Naive B cell (primary cell): ENCODE results near the gene RIMS3. TPM values are rescaled to one million over a fixed set of nuclear protein-coding genes. Genes with fewer than 3 reads are reported as not detected.
"Not testable (repeated sequence)": the region's sequence is repeated elsewhere in the genome, so short reads cannot be mapped to it uniquely, and the experiment has no call there.

Experiments used
- ATAC-seq, 2 donors: fragments of 150-1000 bp; cut with Tn5 transposase; 2 replicates each; pipeline ENCODE4 v1.10.0; 2021; ENCODE audit warnings: low read depth in 2 of 2, mild to moderate bottlenecking in 2 of 2, moderate library complexity in 2 of 2
- DNase-seq: peaks from one replicate; pipeline ENCODE4 v3.0.0; 2022
- H3K27ac Mint-ChIP-seq, 6 donors: one replicate each; pipeline ENCODE4 v1.8.0; 2020 to 2022; ENCODE audit warnings: mild to moderate bottlenecking in 6 of 6, mixed read lengths in 6 of 6, moderate library complexity in 5 of 6, inconsistent platforms in 2 of 6
- H3K27me3 Mint-ChIP-seq, 3 donors: one replicate each; pipeline ENCODE4 v1.8.0; 2021 to 2022; ENCODE audit warnings: mixed read lengths in 3 of 3, mild to moderate bottlenecking in 1 of 3
- H3K36me3 Mint-ChIP-seq, 2 donors: one replicate each; pipeline ENCODE4 v1.8.0; 2020 to 2022; ENCODE audit warnings: mixed read lengths in 2 of 2, inconsistent platforms in 1 of 2, mild to moderate bottlenecking in 1 of 2
- H3K4me1 Mint-ChIP-seq, 3 donors: one replicate each; pipeline ENCODE4 v1.8.0; 2020 to 2022; ENCODE audit warnings: mixed read lengths in 3 of 3, inconsistent platforms in 1 of 3, mild to moderate bottlenecking in 1 of 3, moderate library complexity in 1 of 3
- H3K4me3 Mint-ChIP-seq, 8 donors: one replicate each; pipeline ENCODE4 v1.8.0; 2020 to 2022; ENCODE audit warnings: mild to moderate bottlenecking in 8 of 8, mixed read lengths in 8 of 8, moderate library complexity in 8 of 8, inconsistent platforms in 2 of 8
- H3K9me3 Mint-ChIP-seq, 7 donors: one replicate each; pipeline ENCODE4 v1.8.0; 2020 to 2022; ENCODE audit warnings: mixed read lengths in 7 of 7, mild to moderate bottlenecking in 5 of 7, inconsistent platforms in 2 of 7, moderate library complexity in 1 of 7
- polyA plus RNA-seq, 6 donors: library from polyadenylated mRNA; unstranded; fragments of 300-500 nt; fragmentation: Illumina TruSeq; gene quantifications; one replicate each; pipeline ENCODE4 v1.2.3, GENCODE V29; 2021; ENCODE audit warnings: low read depth in 6 of 6

The RIMS3 gene
- polyA plus RNA-seq, 6 donors from 2014 or later: 0.93 to 2.9 (median 1.8) TPM

- not testable (repeated sequence) for H3K36me3 Mint-ChIP-seq, ATAC-seq, H3K27me3 Mint-ChIP-seq, DNase-seq, H3K9me3 Mint-ChIP-seq
- H3K27ac Mint-ChIP-seq: peak overlapping the region in 2 of 6 donors; percentile 15 to 46
- H3K4me1 Mint-ChIP-seq: peaks cover 37 to 61% (median 58%) of the 10 kb centered on the region in 3 donors
- H3K4me3 Mint-ChIP-seq: peak overlapping the region in 1 of 8 donors; percentile 20
Measured at GRCh38 chr1:40702810-40703209, 37.3 kb upstream of the RIMS3 start.

- H3K4me3 Mint-ChIP-seq: peak overlapping the region in 2 of 8 donors; percentile 9 to 51
Measured at GRCh38 chr1:40701684-40702083, 36.2 kb upstream of the RIMS3 start.

DNA sequence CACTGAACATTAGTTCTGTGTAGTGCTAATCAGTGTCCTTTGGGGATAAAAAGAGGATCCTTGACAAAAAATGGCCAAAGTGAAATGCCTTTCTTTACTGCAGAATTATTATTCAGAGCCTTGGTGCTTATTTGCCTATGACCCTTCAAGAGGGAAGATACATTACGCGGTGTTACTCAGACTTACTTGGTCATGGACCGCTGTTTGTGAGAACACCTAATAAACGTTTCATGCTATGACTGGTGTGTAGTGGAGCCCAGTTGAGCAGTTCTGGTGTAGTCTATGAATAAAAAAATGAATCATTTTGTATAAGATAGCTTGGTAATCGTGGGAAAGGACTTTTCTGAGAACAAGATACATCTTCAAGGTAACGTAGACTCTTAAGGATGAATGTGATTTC is 34.3 kb upstream of the RIMS3 start:
- Mint-ChIP-seq H3K27me3 (no peaks in the 10 kb centered on the region), H3K9me3 (no peaks in the 10 kb centered on the region), H3K4me1 (peaks cover 43 to 81% (median 57%) of the 10 kb centered on the region in 3 donors), H3K27ac (peak overlapping the region in 1 of 6 donors; percentile 84), H3K36me3 (no peaks in the 10 kb centered on the region), H3K4me3 (peak overlapping the region in 2 of 8 donors; percentile 1 to 48)
- DNase-seq (no peak), ATAC-seq (peak; percentile 52 to 84)

More at GRCh38 chr1:40701684-40702083, 36.2 kb upstream of the RIMS3 start:
- Mint-ChIP-seq H3K36me3 (no peaks in the 10 kb centered on the region), H3K4me1 (peaks cover 48 to 67% (median 64%) of the 10 kb centered on the region in 3 donors), H3K27ac (peak overlapping the region in 1 of 6 donors; percentile 46), H3K27me3 (no peaks in the 10 kb centered on the region), H3K9me3 (no peaks in the 10 kb centered on the region)
- no peak for ATAC-seq
- DNase-seq: no peak

DNA sequence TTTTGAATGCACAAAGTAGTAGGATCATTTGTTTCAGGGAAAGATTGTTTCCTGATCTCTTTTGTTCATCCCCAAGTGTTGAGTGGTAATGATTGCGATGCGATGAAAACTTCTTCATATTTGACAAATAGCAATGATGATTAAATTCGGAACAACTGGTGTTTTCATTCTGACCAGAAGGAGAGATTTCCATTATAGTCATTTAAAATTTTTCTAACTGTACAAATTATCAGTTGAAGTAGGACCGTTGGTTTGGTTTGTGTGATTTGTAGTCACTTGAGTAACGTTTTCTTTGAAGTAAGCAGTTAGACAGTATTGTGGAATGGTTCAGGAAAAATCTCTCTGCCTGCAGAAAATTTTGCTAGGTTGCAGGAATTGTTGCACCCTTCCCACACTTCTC is 32.0 kb upstream of the RIMS3 start:
- H3K9me3 Mint-ChIP-seq: no peaks in the 10 kb centered on the region
- ATAC-seq: no peak
- peak overlapping the region in 1 of 6 donors; percentile 40 for H3K27ac Mint-ChIP-seq
- no peaks in the 10 kb centered on the region for H3K27me3 Mint-ChIP-seq
- peaks cover 51 to 84% (median 66%) of the 10 kb centered on the region in 3 donors for H3K4me1 Mint-ChIP-seq
- no peak overlapping the region for H3K4me3 Mint-ChIP-seq
- no peak for DNase-seq
- no peaks in the 10 kb centered on the region for H3K36me3 Mint-ChIP-seq

- Mint-ChIP-seq H3K4me1 (peaks cover 56 to 81% (median 67%) of the 10 kb centered on the region in 3 donors), H3K27me3 (no peaks in the 10 kb centered on the region), H3K27ac (peak overlapping the region in 1 of 6 donors; percentile 32), H3K9me3 (peaks cover 0 to 1% (median 0%) of the 10 kb centered on the region in 7 donors), H3K4me3 (no peak overlapping the region), H3K36me3 (no peaks in the 10 kb centered on the region)
- ATAC-seq: no peak
- no peak for DNase-seq
Measured at GRCh38 chr1:40696294-40696693, 30.8 kb upstream of the RIMS3 start.

DNA sequence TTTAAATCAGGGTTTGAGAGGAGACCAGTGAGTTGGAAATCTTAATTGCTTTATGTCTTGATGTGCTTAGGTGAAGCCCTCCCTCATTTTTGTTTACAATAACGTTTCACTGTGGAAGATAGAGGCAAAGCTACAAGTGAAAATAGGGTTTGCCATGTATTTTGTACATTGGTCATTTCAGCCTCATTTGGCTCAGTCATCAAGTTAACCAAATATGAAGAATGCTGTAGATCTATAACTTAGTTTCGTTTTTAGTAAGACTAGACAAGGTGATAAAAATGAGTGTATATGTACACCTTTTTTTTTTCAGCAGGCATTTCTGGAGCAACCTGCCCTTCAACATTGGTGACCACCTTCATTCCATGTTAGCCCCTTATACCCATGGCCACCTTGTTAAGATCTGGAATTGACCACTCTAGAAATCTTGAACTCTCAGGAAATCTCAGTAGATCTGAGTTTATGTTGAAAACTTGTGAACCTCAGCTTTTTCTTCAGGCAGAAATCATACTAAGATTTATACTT is 28.9 kb upstream of the RIMS3 start:
- Mint-ChIP-seq H3K4me3 (peak overlapping the region in 3 of 8 donors; percentile 20 to 96 (median 31)), H3K4me1 (peaks cover 62 to 88% (median 73%) of the 10 kb centered on the region in 3 donors), H3K36me3 (no peaks in the 10 kb centered on the region), H3K27ac (peak overlapping the region in 5 of 6 donors; percentile 4 to 100 (median 26)), H3K27me3 (no peaks in the 10 kb centered on the region), H3K9me3 (peaks cover 0 to 3% (median 0%) of the 10 kb centered on the region in 7 donors)
- ATAC-seq (no peak), DNase-seq (no peak)

DNA sequence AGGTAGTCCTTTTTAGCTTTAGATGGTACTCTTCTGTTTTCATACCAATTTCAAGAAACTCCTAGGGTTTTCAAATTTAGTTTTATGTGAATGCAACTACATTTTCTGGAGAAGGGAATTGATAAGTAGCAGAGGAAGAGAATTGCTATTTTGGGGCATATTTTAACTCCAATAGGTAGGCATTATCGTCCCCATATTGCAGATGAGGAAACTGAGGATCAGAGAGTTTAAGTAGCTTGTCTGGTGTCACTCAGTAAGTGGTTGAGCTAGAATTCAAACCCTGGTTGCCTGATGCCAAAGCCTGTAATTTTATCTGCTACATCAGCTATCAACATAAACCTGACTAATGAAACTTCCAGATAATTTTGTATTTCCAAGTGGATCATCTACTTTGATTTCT is 27.9 kb upstream of the RIMS3 start:
- peaks cover 62 to 86% (median 66%) of the 10 kb centered on the region in 3 donors for H3K4me1 Mint-ChIP-seq
- no peak for ATAC-seq
- H3K36me3 Mint-ChIP-seq: no peaks in the 10 kb centered on the region
- H3K27me3 Mint-ChIP-seq: no peaks in the 10 kb centered on the region
- H3K9me3 Mint-ChIP-seq: peaks cover 0 to 3% (median 0%) of the 10 kb centered on the region in 7 donors
- H3K27ac Mint-ChIP-seq: peak overlapping the region in 4 of 6 donors; percentile 59 to 100 (median 98)
- DNase-seq: no peak
- H3K4me3 Mint-ChIP-seq: peak overlapping the region in 6 of 8 donors; percentile 1 to 97 (median 96)

GRCh38 chr1:40692429-40692895 is 27.0 kb upstream of the RIMS3 start:
- ATAC-seq (no peak), DNase-seq (no peak)
- Mint-ChIP-seq H3K9me3 (peaks cover 0 to 3% (median 0%) of the 10 kb centered on the region in 7 donors), H3K36me3 (no peaks in the 10 kb centered on the region), H3K27ac (peak overlapping the region; percentile 94 to 100 (median 99)), H3K4me1 (peaks cover 63 to 82% (median 66%) of the 10 kb centered on the region in 3 donors), H3K27me3 (no peaks in the 10 kb centered on the region), H3K4me3 (peak overlapping the region; percentile 92 to 99 (median 96))

DNA sequence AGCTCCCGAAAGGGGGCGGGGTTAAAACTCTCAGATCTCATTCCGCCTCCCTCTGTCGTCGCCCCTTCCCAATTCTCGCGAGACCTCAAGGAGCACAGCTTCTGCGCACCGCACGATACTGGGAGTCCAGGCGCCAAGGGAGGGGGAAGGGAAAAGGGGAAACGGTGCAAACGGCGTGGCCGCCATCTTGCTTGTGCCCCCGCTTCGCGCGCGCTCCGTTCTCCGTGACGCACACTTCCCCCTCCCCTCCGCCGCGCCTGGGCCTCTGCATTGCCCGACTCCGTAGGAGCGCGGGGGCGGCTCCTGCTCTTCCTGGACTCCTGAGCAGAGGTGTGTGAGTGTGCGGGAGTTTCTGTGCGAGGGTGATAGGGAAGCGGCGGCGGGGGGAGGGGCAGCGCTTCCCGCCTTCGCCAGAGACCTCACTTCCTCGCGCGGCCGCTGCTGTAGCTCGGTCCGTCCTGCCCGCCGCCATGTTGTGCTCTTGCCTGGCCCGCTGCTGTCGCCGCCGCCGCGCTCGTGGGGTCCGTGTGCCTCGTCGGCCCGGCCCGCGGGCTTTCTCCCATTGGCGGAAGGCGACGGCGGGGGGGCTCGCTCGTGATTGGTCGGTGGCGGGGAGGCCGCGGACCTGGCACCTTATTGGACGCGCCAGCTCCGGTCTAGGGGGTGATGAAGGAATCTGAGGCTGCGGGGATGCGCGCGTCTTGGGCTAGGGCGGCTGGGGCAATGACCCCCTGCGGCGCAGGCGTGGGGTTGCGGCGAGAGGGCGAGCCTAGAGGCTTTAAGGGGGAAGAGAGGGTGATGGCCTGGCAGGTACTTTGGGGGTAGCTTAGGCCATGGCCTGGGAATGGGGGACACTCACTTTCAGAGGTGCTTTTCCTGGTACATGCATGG is 26.3 kb upstream of the RIMS3 start, which contains the start of gene NFYC:
TSS of gene NFYC (plus strand) at position 167 of the 891 bp plus-strand sequence. CDS start 47,140 bp downstream, outside the sequence.
- Mint-ChIP-seq H3K27me3 (no peaks in the 10 kb centered on the region), H3K9me3 (peaks cover 0 to 3% (median 0%) of the 10 kb centered on the region in 7 donors), H3K27ac (peak within 1 kb of the TSS; percentile 94 to 100 (median 99)), H3K36me3 (peaks cover 2% of the 10 kb centered on the region in 2 donors), H3K4me3 (peak within 1 kb of the TSS; percentile 92 to 99 (median 96)), H3K4me1 (peaks cover 57 to 75% (median 59%) of the 10 kb centered on the region in 3 donors)
- peak; percentile 80 to 81 for ATAC-seq
- peak; percentile 95 for DNase-seq

- Mint-ChIP-seq H3K4me1 (peaks cover 53 to 67% (median 56%) of the 10 kb centered on the region in 3 donors), H3K4me3 (peak overlapping the region; percentile 92 to 99 (median 96)), H3K27me3 (no peaks in the 10 kb centered on the region), H3K27ac (peak overlapping the region; percentile 94 to 100 (median 99)), H3K36me3 (peaks cover 6 to 8% of the 10 kb centered on the region in 2 donors), H3K9me3 (peaks cover 0 to 3% (median 0%) of the 10 kb centered on the region in 7 donors)
- peak; percentile 7 for DNase-seq
- no peak for ATAC-seq
Measured at GRCh38 chr1:40690771-40691537, 25.5 kb upstream of the RIMS3 start.

DNA sequence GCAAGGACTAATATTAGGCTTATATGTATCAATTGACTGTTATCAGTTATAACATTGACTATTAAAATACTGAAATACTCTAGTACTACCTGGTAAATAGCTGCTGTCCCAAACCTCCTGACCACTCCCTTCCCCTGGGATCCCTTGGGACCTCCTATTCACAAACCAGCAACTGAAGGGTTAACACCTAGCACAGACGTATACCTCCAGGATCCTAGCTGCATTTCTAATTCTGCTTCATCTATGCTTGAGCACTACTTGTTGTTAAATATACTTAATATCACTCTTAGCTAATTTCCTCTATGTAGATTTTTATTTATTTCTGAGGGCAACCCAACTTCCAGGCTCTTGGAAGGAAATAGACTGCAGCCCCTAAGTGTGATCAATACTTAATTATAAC is 24.3 kb upstream of the RIMS3 start:
- Mint-ChIP-seq H3K4me1 (peaks cover 51 to 55% (median 53%) of the 10 kb centered on the region in 3 donors), H3K36me3 (peaks cover 6 to 8% of the 10 kb centered on the region in 2 donors), H3K9me3 (peaks cover 0 to 3% (median 0%) of the 10 kb centered on the region in 7 donors), H3K27ac (peak overlapping the region in 3 of 6 donors; percentile 68 to 85 (median 73)), H3K27me3 (no peaks in the 10 kb centered on the region), H3K4me3 (peak overlapping the region in 3 of 8 donors; percentile 21 to 97 (median 54))
- ATAC-seq (no peak), DNase-seq (no peak)

GRCh38 chr1:40687661-40688060 is 22.2 kb upstream of the RIMS3 start:
- peaks cover 6 to 8% of the 10 kb centered on the region in 2 donors for H3K36me3 Mint-ChIP-seq
- peaks cover 33 to 45% (median 36%) of the 10 kb centered on the region in 3 donors for H3K4me1 Mint-ChIP-seq
- peak overlapping the region in 1 of 6 donors; percentile 7 for H3K27ac Mint-ChIP-seq
- ATAC-seq: no peak
- peaks cover 0 to 3% (median 0%) of the 10 kb centered on the region in 7 donors for H3K9me3 Mint-ChIP-seq
- H3K4me3 Mint-ChIP-seq: no peak overlapping the region
- H3K27me3 Mint-ChIP-seq: no peaks in the 10 kb centered on the region
- DNase-seq: no peak
